Caco-2 (cell line): ENCODE results near the gene PNPLA8. TPM values are rescaled to one million over a fixed set of nuclear protein-coding genes. Genes with fewer than 3 reads are reported as not detected.

Experiments
- BruUV-seq: library from RNA; stranded (reverse); fragments of 400-500 nt; replicated peaks from 2 replicates; lab custom pipeline; 2021; lab: Mats Ljungman, UMichigan
- CTCF ChIA-PET: fragments of 300-600 bp; sonication (Branson Sonifier 250); formaldehyde crosslinking; loops from one replicate; lab custom pipeline; 2022; ENCODE audit warnings: antibody characterized with exemption; lab: Charles Lee
- POLR2A ChIA-PET: fragments of 300-600 bp; sonication (Branson Sonifier 250); formaldehyde crosslinking; loops from one replicate; lab custom pipeline; 2022; ENCODE audit warnings: antibody characterized with exemption; lab: Charles Lee
- DNase-seq, 2 experiments: peaks; one replicate each; pipeline versions ENCODE4 v3.0.0 to v3.0.0-alpha.2; 2020 to 2022
- H3K27me3 ChIP-seq: replicated peaks from 2 replicates; pipeline ENCODE4 v1.6.0; 2011; ENCODE audit warnings: low read length; ENCODE audit not compliant: control insufficient read depth, insufficient read depth
- H3K36me3 ChIP-seq: 2 replicates; pipeline ENCODE4 v1.5.1; 2011; ENCODE audit warnings: low read length; ENCODE audit not compliant: control insufficient read depth, insufficient read depth
- H3K4me1 ChIP-seq: fragments of 250-450 bp; sonication (Bioruptor Pico); 2 replicates; pipeline ENCODE4 v1.5.1; 2020; ENCODE audit warnings: mild to moderate bottlenecking
- H3K4me3 ChIP-seq: 2 replicates; pipeline ENCODE4 v1.5.1; 2011; ENCODE audit warnings: low read depth, mild to moderate bottlenecking, control low read depth, low read length
- H3K9me3 ChIP-seq: fragments of 250-450 bp; sonication (Bioruptor Pico); 2 replicates; pipeline ENCODE4 v1.5.1; 2020; ENCODE audit warnings: mild to moderate bottlenecking, moderate library complexity
- H3K27ac Mint-ChIP-seq: one replicate; pipeline ENCODE4 v1.8.0; 2022; ENCODE audit warnings: mixed read lengths; ENCODE audit not compliant: unreplicated experiment
- H3K27me3 Mint-ChIP-seq: one replicate; pipeline ENCODE4 v1.8.0; 2022; ENCODE audit warnings: mixed read lengths; ENCODE audit not compliant: insufficient read depth, unreplicated experiment
- H3K36me3 Mint-ChIP-seq: one replicate; pipeline ENCODE4 v1.8.0; 2022; ENCODE audit warnings: mild to moderate bottlenecking, mixed read lengths; ENCODE audit not compliant: insufficient read depth, unreplicated experiment
- H3K4me1 Mint-ChIP-seq: one replicate; pipeline ENCODE4 v1.8.0; 2022; ENCODE audit warnings: low read depth, mixed read lengths; ENCODE audit not compliant: unreplicated experiment
- H3K4me3 Mint-ChIP-seq: one replicate; pipeline ENCODE4 v1.8.0; 2022; ENCODE audit warnings: mild to moderate bottlenecking, moderate library complexity, mixed read lengths; ENCODE audit not compliant: unreplicated experiment
- H3K9me3 Mint-ChIP-seq: one replicate; pipeline ENCODE4 v1.8.0; 2022; ENCODE audit warnings: mixed read lengths; ENCODE audit not compliant: unreplicated experiment
- CTCF ChIP-seq, 2 experiments: fragments of 200-600 bp in 1 of 2; IDR thresholded peaks; 1 replicate in 1 of 2; 2 replicates in 1 of 2; pipeline versions ENCODE4 v1.5.1 to v1.8.0; 2011 to 2022; ENCODE audit warnings: antibody characterized with exemption in 1 of 2, control low read depth in 1 of 2, inconsistent platforms in 1 of 2, low read depth in 1 of 2, low read length in 1 of 2, mild to moderate bottlenecking in 1 of 2, moderate library complexity in 1 of 2; ENCODE audit not compliant: insufficient read depth in 1 of 2, severe bottlenecking in 1 of 2, unreplicated experiment in 1 of 2
- intact Hi-C: fragments of 100-400 bp; cut with micrococcal nuclease; formaldehyde crosslinking; loops from one replicate; pipeline ENCODE4 v1.10.0; 2022; ENCODE audit not compliant: unreplicated experiment
- total RNA-seq: library from RNA; stranded (reverse); gene quantifications from 2 replicates; pipeline ENCODE4 v1.2.3, GENCODE V29; 2022

Gene PNPLA8
- total RNA-seq, 1 experiment from 2014 or later = 15.3 TPM

GRCh38 chr7:108455998-108456677 is 69.8 kb downstream of the PNPLA8 start, which contains the start of gene NRCAM:
Gene NRCAM (minus strand): TSS chr7:108456436. CDS start chr7:108240064, 216,372 bp downstream.
- Mint-ChIP-seq H3K36me3 (no peaks in the 10 kb centered on the region), H3K9me3 (no peaks in the 10 kb centered on the region), H3K27me3 (no peaks in the 10 kb centered on the region), H3K27ac (no peak within 1 kb of the TSS), H3K4me1 (peaks cover 17% of the 10 kb centered on the region), H3K4me3 (peak within 1 kb of the TSS; percentile 96)
- H3K27me3 ChIP-seq = no peaks in the 10 kb centered on the region
- peaks cover 21% of the 10 kb centered on the region for H3K4me1 ChIP-seq
- ChIA-PET POLR2A (interaction anchor here (0.7 kb wide), 1 partner anchor 131 kb away, joined by 4 read pairs; no protein-coding TSS in a partner anchor), CTCF (no interaction called here)
- TF ChIP-seq CTCF (IDR thresholded peaks at IDR 0.05; ENCODE audit: insufficient read depth in 1 of 2, low read depth in 1 of 2, low read length in 1 of 2, severe bottlenecking in 1 of 2, unreplicated experiment in 1 of 2) = no peak
- no peaks in the 10 kb centered on the region for H3K36me3 ChIP-seq
- peak; percentile 96 for DNase-seq
- no TSS peak for BruUV-seq
- intact Hi-C loops = loop anchor here (2.0 kb wide), 1 partner anchor 97 kb away; no protein-coding TSS in a partner anchor
- H3K4me3 ChIP-seq = peak within 1 kb of the TSS; percentile 75
- H3K9me3 ChIP-seq = no peaks in the 10 kb centered on the region

GRCh38 chr7:108455551-108455997 is 70.4 kb downstream of the PNPLA8 start:
- no TSS peak for BruUV-seq
- intact Hi-C loops = no loop called here
- no peak for TF ChIP-seq CTCF (IDR thresholded peaks at IDR 0.05; ENCODE audit: insufficient read depth in 1 of 2, low read depth in 1 of 2, low read length in 1 of 2, severe bottlenecking in 1 of 2, unreplicated experiment in 1 of 2)
- peak in 1 of 2 experiments; percentile 43 for DNase-seq
- Histone ChIP-seq H3K36me3 (no peaks in the 10 kb centered on the region), H3K4me1 (peaks cover 23% of the 10 kb centered on the region), H3K27me3 (no peaks in the 10 kb centered on the region), H3K9me3 (no peaks in the 10 kb centered on the region), H3K4me3 (peak overlapping the region; percentile 75)
- peaks cover 17% of the 10 kb centered on the region for H3K4me1 Mint-ChIP-seq
- ChIA-PET CTCF (no interaction called here), POLR2A (no interaction called here)
- H3K9me3 Mint-ChIP-seq = no peaks in the 10 kb centered on the region
- H3K27me3 Mint-ChIP-seq = no peaks in the 10 kb centered on the region
- no peak overlapping the region for H3K27ac Mint-ChIP-seq
- peak overlapping the region; percentile 96 for H3K4me3 Mint-ChIP-seq
- no peaks in the 10 kb centered on the region for H3K36me3 Mint-ChIP-seq

- CTCF ChIA-PET = interaction anchor here (0.8 to 1.3 kb wide), 2 partner anchors 14 to 272 kb away, joined by 3 to 4 read pairs; no protein-coding TSS in a partner anchor
- Mint-ChIP-seq H3K27ac (peak overlapping the region; percentile 74), H3K27me3 (no peaks in the 10 kb centered on the region), H3K4me3 (peak overlapping the region; percentile 96), H3K36me3 (no peaks in the 10 kb centered on the region), H3K4me1 (peaks cover 11% of the 10 kb centered on the region), H3K9me3 (no peaks in the 10 kb centered on the region)
- POLR2A ChIA-PET = interaction anchor here (1.6 kb wide), 1 partner anchor 14 kb away, joined by 3 read pairs; no protein-coding TSS in a partner anchor
- no peak for TF ChIP-seq CTCF (IDR thresholded peaks at IDR 0.05; ENCODE audit: insufficient read depth in 1 of 2, low read depth in 1 of 2, low read length in 1 of 2, severe bottlenecking in 1 of 2, unreplicated experiment in 1 of 2)
- Histone ChIP-seq H3K4me3 (peak overlapping the region; percentile 75), H3K36me3 (no peaks in the 10 kb centered on the region), H3K4me1 (peaks cover 29% of the 10 kb centered on the region), H3K27me3 (no peaks in the 10 kb centered on the region), H3K9me3 (no peaks in the 10 kb centered on the region)
- DNase-seq = peak in 1 of 2 experiments; percentile 60
- intact Hi-C loops = loop anchor here (1.0 to 5.0 kb wide), 2 partner anchors 42 to 112 kb away; partner anchors contain the start of genes DNAJB9 and THAP5
- TSS peak; percentile 15 for BruUV-seq
Measured at GRCh38 chr7:108454674-108455550, 71.0 kb downstream of the PNPLA8 start.
